H9 (cell line): ENCODE data around the gene CTDNEP1. TPM values are rescaled to one million over a fixed set of nuclear protein-coding genes. Genes with fewer than 3 reads are reported as not detected.

Source experiments
- DNase-seq: peaks from one replicate; pipeline ENCODE4 v3.0.0-alpha.2; 2017
- H2AFZ ChIP-seq: one replicate; pipeline ENCODE4 v1.6.1; 2013; ENCODE audit warnings: mild to moderate bottlenecking, low read length, control low read depth, moderate library complexity
- H2AK5ac ChIP-seq: 2 replicates; pipeline ENCODE4 v1.6.1; 2013; ENCODE audit warnings: low read length, control low read depth, mixed read lengths; ENCODE audit not compliant: insufficient read length
- H2BK120ac ChIP-seq: one replicate; pipeline ENCODE4 v1.6.1; 2013; ENCODE audit warnings: low read depth, mild to moderate bottlenecking, low read length, control low read depth, inconsistent platforms; ENCODE audit not compliant: poor library complexity, severe bottlenecking
- H2BK12ac ChIP-seq: 2 replicates; pipeline ENCODE4 v1.6.1; 2013; ENCODE audit warnings: low read length, control low read depth, mixed read lengths, low read depth; ENCODE audit not compliant: insufficient read length
- H2BK15ac ChIP-seq: 2 replicates; pipeline ENCODE4 v1.6.1; 2013; ENCODE audit warnings: low read depth, low read length, control low read depth
- H2BK20ac ChIP-seq: one replicate; pipeline ENCODE4 v1.6.1; 2013; ENCODE audit warnings: low read depth, mild to moderate bottlenecking, low read length, control low read depth, inconsistent platforms; ENCODE audit not compliant: poor library complexity, severe bottlenecking
- H2BK5ac ChIP-seq: 2 replicates; pipeline ENCODE4 v1.6.1; 2013; ENCODE audit warnings: low read length, control low read depth, mixed read lengths; ENCODE audit not compliant: insufficient read length
- H3K14ac ChIP-seq: 2 replicates; pipeline ENCODE4 v1.6.1; 2013; ENCODE audit warnings: low read length, control low read depth; ENCODE audit not compliant: insufficient read depth
- H3K18ac ChIP-seq: 2 replicates; pipeline ENCODE4 v1.6.1; 2013; ENCODE audit warnings: low read depth, mild to moderate bottlenecking, mixed read lengths, low read length, control low read depth; ENCODE audit not compliant: insufficient read length
- H3K23ac ChIP-seq: 2 replicates; pipeline ENCODE4 v1.6.1; 2013; ENCODE audit warnings: low read length, control low read depth, mixed read lengths, low read depth; ENCODE audit not compliant: insufficient read length
- H3K23me2 ChIP-seq: 2 replicates; pipeline ENCODE4 v1.6.1; 2013; ENCODE audit warnings: low read depth, mild to moderate bottlenecking, mixed read lengths, low read length, control low read depth; ENCODE audit not compliant: insufficient read length, poor library complexity, severe bottlenecking
- H3K27ac ChIP-seq: 2 replicates; pipeline ENCODE4 v1.5.1; 2013; ENCODE audit warnings: low read length, control low read depth, mixed read lengths, low read depth; ENCODE audit not compliant: insufficient read length
- H3K27me3 ChIP-seq: 2 replicates; pipeline ENCODE4 v1.6.1; 2013; ENCODE audit warnings: low read length, control low read depth, inconsistent platforms; ENCODE audit not compliant: insufficient read depth
- H3K4ac ChIP-seq: 2 replicates; pipeline ENCODE4 v1.6.1; 2013; ENCODE audit warnings: low read depth, mild to moderate bottlenecking, control low read depth, inconsistent platforms, low read length, moderate library complexity
- H3K4me1 ChIP-seq: 2 replicates; pipeline ENCODE4 v1.6.1; 2013; ENCODE audit warnings: low read length, control low read depth, inconsistent platforms; ENCODE audit not compliant: insufficient read depth
- H3K4me2 ChIP-seq: 2 replicates; pipeline ENCODE4 v1.6.1; 2013; ENCODE audit warnings: low read length, control low read depth, mixed read lengths; ENCODE audit not compliant: insufficient read length, insufficient read depth
- H3K56ac ChIP-seq: 2 replicates; pipeline ENCODE4 v1.6.1; 2013; ENCODE audit warnings: low read depth, mild to moderate bottlenecking, mixed read lengths, low read length, control low read depth; ENCODE audit not compliant: insufficient read length
- H3K79me1 ChIP-seq: 2 replicates; pipeline ENCODE4 v1.6.1; 2013; ENCODE audit warnings: low read depth, mild to moderate bottlenecking, moderate library complexity, low read length, control low read depth, inconsistent platforms; ENCODE audit not compliant: insufficient read depth, poor library complexity, severe bottlenecking
- H3K79me2 ChIP-seq: 2 replicates; pipeline ENCODE4 v1.6.1; 2013; ENCODE audit warnings: low read length, control low read depth, inconsistent platforms; ENCODE audit not compliant: insufficient read depth
- H3K9ac ChIP-seq: 2 replicates; pipeline ENCODE4 v1.6.1; 2013; ENCODE audit warnings: low read length, control low read depth, mixed read lengths; ENCODE audit not compliant: insufficient read length; ENCODE audit errors: extremely low read depth
- H3K9me3 ChIP-seq: one replicate; pipeline ENCODE4 v1.6.1; 2013; ENCODE audit warnings: low read depth, low read length, inconsistent platforms; ENCODE audit not compliant: control insufficient read depth
- H3T11ph ChIP-seq: one replicate; pipeline ENCODE4 v1.6.1; 2013; ENCODE audit warnings: mild to moderate bottlenecking, low read length, control low read depth, inconsistent platforms
- H4K20me1 ChIP-seq: one replicate; pipeline ENCODE4 v1.6.1; 2013; ENCODE audit not compliant: control insufficient read depth, insufficient read length, insufficient read depth
- H4K5ac ChIP-seq: 2 replicates; pipeline ENCODE4 v1.6.1; 2013; ENCODE audit warnings: low read depth, mild to moderate bottlenecking, mixed read lengths, low read length, control low read depth; ENCODE audit not compliant: insufficient read length
- H4K8ac ChIP-seq: replicated peaks from 2 replicates; pipeline ENCODE4 v1.6.1; 2013; ENCODE audit warnings: low read length, control low read depth, mixed read lengths, low read depth; ENCODE audit not compliant: insufficient read length
- H4K91ac ChIP-seq: 2 replicates; pipeline ENCODE4 v1.6.1; 2013; ENCODE audit warnings: low read depth, mild to moderate bottlenecking, moderate library complexity, mixed read lengths, low read length, control low read depth; ENCODE audit not compliant: insufficient read length
- H3K27ac Mint-ChIP-seq, 3 experiments: 2 replicates in 2 of 3; 3 replicates in 1 of 3; pipeline ENCODE4 v1.8.0; 2020 to 2021; ENCODE audit warnings: mixed read lengths in 3 of 3, mild to moderate bottlenecking in 1 of 3, moderate library complexity in 1 of 3
- H3K27me3 Mint-ChIP-seq: 2 replicates; pipeline ENCODE4 v1.8.0; 2021; ENCODE audit warnings: low read depth, mild to moderate bottlenecking, moderate library complexity, mixed read lengths
- H3K36me3 Mint-ChIP-seq, 3 experiments: 2 replicates in 2 of 3; 3 replicates in 1 of 3; pipeline ENCODE4 v1.8.0; 2020 to 2021; ENCODE audit warnings: low read depth in 3 of 3, mixed read lengths in 3 of 3; ENCODE audit not compliant: insufficient read depth in 1 of 3
- H3K4me1 Mint-ChIP-seq, 2 experiments: 2 replicates each; pipeline ENCODE4 v1.8.0; 2020; ENCODE audit warnings: mixed read lengths in 2 of 2
- H3K4me3 Mint-ChIP-seq, 2 experiments: 2 replicates in 1 of 2; 3 replicates in 1 of 2; pipeline ENCODE4 v1.8.0; 2020 to 2021; ENCODE audit warnings: mild to moderate bottlenecking in 2 of 2, mixed read lengths in 2 of 2, moderate library complexity in 1 of 2
- H3K9me3 Mint-ChIP-seq, 2 experiments: 2 replicates in 1 of 2; 3 replicates in 1 of 2; pipeline ENCODE4 v1.8.0; 2020; ENCODE audit warnings: mild to moderate bottlenecking in 2 of 2, mixed read lengths in 2 of 2, moderate library complexity in 1 of 2
- CTCF ChIP-seq: fragments of 200-600 bp; sonication (generic); conservative IDR thresholded peaks from 3 replicates; pipeline ENCODE4 v1.8.0; 2021; ENCODE audit warnings: antibody characterized with exemption, mild to moderate bottlenecking
- WGBS: extraction: QIAGEN DNeasy Blood & Tissue Kit; methylation state at CpG from one replicate; pipeline ENCODE4 v1.1.7; 2013; ENCODE audit warnings: missing lambda C conversion rate, low lambda C conversion rate, mixed read lengths; ENCODE audit not compliant: insufficient read length; ENCODE audit errors: extremely low coverage; 5-methylcytosine and 5-hydroxymethylcytosine counted together
- total RNA-seq: library from RNA; stranded (reverse); gene quantifications from 2 replicates; pipeline ENCODE4 v1.2.1, GENCODE V29; 2021

The CTDNEP1 gene
- total RNA-seq, 1 experiment from 2014 or later, result 134 TPM

- Histone ChIP-seq H4K5ac (no peak overlapping the region), H4K91ac (no peak overlapping the region), H3K56ac (no peak overlapping the region), H3K18ac (no peak overlapping the region), H2BK120ac (no peak overlapping the region), H3K9ac (peak overlapping the region; percentile 81), H3K79me1 (peaks cover 13% of the 10 kb centered on the region), H3K14ac (no peak overlapping the region), H3T11ph (no peak overlapping the region), H2AK5ac (no peak overlapping the region), H3K9me3 (no peaks in the 10 kb centered on the region), H3K27me3 (no peaks in the 10 kb centered on the region), H2BK12ac (no peak overlapping the region), H3K27ac (no peak overlapping the region), H3K4ac (no peak overlapping the region), H2BK5ac (no peak overlapping the region), H2BK20ac (no peak overlapping the region), H2AFZ (no peak overlapping the region), H4K20me1 (no peaks in the 10 kb centered on the region), H4K8ac (no peak overlapping the region), H3K23ac (no peak overlapping the region), H3K23me2 (peaks cover 6% of the 10 kb centered on the region), H2BK15ac (no peak overlapping the region), H3K4me2 (peak overlapping the region; percentile 78), H3K79me2 (peaks cover 25% of the 10 kb centered on the region; the same call in 1 of the 2 replicates), H3K4me1 (no peaks in the 10 kb centered on the region; the same call in 1 of the 2 replicates)
- H3K9me3 Mint-ChIP-seq, result no peaks in the 10 kb centered on the region
- DNase-seq, result no peak
- peaks cover 22 to 28% of the 10 kb centered on the region in 2 experiments for H3K4me1 Mint-ChIP-seq
- TF ChIP-seq CTCF, result no peak
- H3K36me3 Mint-ChIP-seq, result peaks cover 22 to 43% (median 43%) of the 10 kb centered on the region in 3 experiments
- WGBS, result no CpG with 5 or more reads among the region's 5 CpGs
- H3K27me3 Mint-ChIP-seq, result no peaks in the 10 kb centered on the region; the same call in 1 of the 2 replicates
- H3K27ac Mint-ChIP-seq, result peak overlapping the region; percentile 100; a peak in 4 of 7 replicates
- H3K4me3 Mint-ChIP-seq, result peak overlapping the region; percentile 90 to 95
Measured at GRCh38 chr17:7253082-7253481, 1.5 kb upstream of the CTDNEP1 start.
